Astrocyte (in vitro differentiated cells and primary cell): ENCODE results near the gene PEA15. TPM values are rescaled to one million over a fixed set of nuclear protein-coding genes. Genes with fewer than 3 reads are reported as not detected.

Experiments used
- DNase-seq: peaks from one replicate; pipeline ENCODE4 v3.0.0-alpha.2; 2010; ENCODE audit warnings: low read depth
- FAIRE-seq: peaks from 2 replicates; lab custom pipeline; 2011; peaks lifted over from hg19 to GRCh38; lab: Jason Lieb, UNC
- H2AFZ ChIP-seq: 2 replicates; pipeline ENCODE4 v1.6.0; 2012; ENCODE audit warnings: low read depth, low read length, inconsistent platforms
- H3K27ac ChIP-seq: 2 replicates; pipeline ENCODE4 v1.5.1; 2011; ENCODE audit warnings: low read depth, low read length, inconsistent platforms
- H3K27me3 ChIP-seq: 2 replicates; pipeline ENCODE4 v1.6.0; 2011; ENCODE audit warnings: low read length, inconsistent platforms; ENCODE audit not compliant: insufficient read depth
- H3K36me3 ChIP-seq: 2 replicates; pipeline ENCODE4 v1.5.1; 2011; ENCODE audit warnings: low read length, inconsistent platforms; ENCODE audit not compliant: insufficient read depth
- H3K4me1 ChIP-seq: 2 replicates; pipeline ENCODE4 v1.5.1; 2011; ENCODE audit warnings: low read length, inconsistent platforms; ENCODE audit not compliant: insufficient read depth
- H3K4me2 ChIP-seq: 2 replicates; pipeline ENCODE4 v1.6.0; 2012; ENCODE audit warnings: low read length, inconsistent platforms
- H3K4me3 ChIP-seq: 2 replicates; pipeline ENCODE4 v1.5.1; 2011; ENCODE audit warnings: low read depth, mild to moderate bottlenecking, low read length, inconsistent platforms; ENCODE audit not compliant: insufficient read depth
- H3K79me2 ChIP-seq: 2 replicates; pipeline ENCODE4 v1.6.0; 2012; ENCODE audit warnings: mild to moderate bottlenecking, low read length, inconsistent platforms; ENCODE audit not compliant: insufficient read depth
- H3K9ac ChIP-seq: 2 replicates; pipeline ENCODE4 v1.6.0; 2012; ENCODE audit warnings: mild to moderate bottlenecking, low read length, inconsistent platforms
- H3K9me3 ChIP-seq: 2 replicates; pipeline ENCODE4 v1.5.1; 2012; ENCODE audit warnings: low read depth, mild to moderate bottlenecking, low read length, inconsistent platforms; ENCODE audit not compliant: insufficient read depth
- H4K20me1 ChIP-seq: 2 replicates; pipeline ENCODE4 v1.6.0; 2012; ENCODE audit warnings: low read length, inconsistent platforms; ENCODE audit not compliant: insufficient read depth
- H3K27ac Mint-ChIP-seq: one replicate; pipeline ENCODE4 v1.8.0; 2021; ENCODE audit warnings: mild to moderate bottlenecking, mixed read lengths; ENCODE audit not compliant: unreplicated experiment
- H3K27me3 Mint-ChIP-seq: one replicate; pipeline ENCODE4 v1.8.0; 2021; ENCODE audit warnings: low read depth, mixed read lengths; ENCODE audit not compliant: unreplicated experiment
- H3K36me3 Mint-ChIP-seq: one replicate; pipeline ENCODE4 v1.8.0; 2021; ENCODE audit warnings: low read depth, mixed read lengths; ENCODE audit not compliant: unreplicated experiment
- H3K4me1 Mint-ChIP-seq: one replicate; pipeline ENCODE4 v1.8.0; 2021; ENCODE audit warnings: low read depth, mixed read lengths; ENCODE audit not compliant: unreplicated experiment
- H3K4me3 Mint-ChIP-seq: one replicate; pipeline ENCODE4 v1.8.0; 2021; ENCODE audit warnings: mild to moderate bottlenecking, moderate library complexity, mixed read lengths; ENCODE audit not compliant: unreplicated experiment
- H3K9me3 Mint-ChIP-seq: one replicate; pipeline ENCODE4 v1.8.0; 2021; ENCODE audit warnings: mild to moderate bottlenecking, mixed read lengths; ENCODE audit not compliant: unreplicated experiment
- EZH2 ChIP-seq: IDR thresholded peaks from 2 replicates; pipeline ENCODE4 v1.6.1; 2012; ENCODE audit warnings: mild to moderate bottlenecking, low read length, inconsistent platforms; ENCODE audit not compliant: insufficient read depth
- total RNA-seq: library from RNA; stranded (reverse); gene quantifications from 2 replicates; pipeline ENCODE4 v1.2.1, GENCODE V29; 2021
- TF ChIP-seq, protein P1 (sequence below): IDR thresholded peaks from 2 replicates; pipeline ENCODE4 v1.5.1; 2011; ENCODE audit warnings: low read depth, mild to moderate bottlenecking, inconsistent platforms, low read length, moderate library complexity; ENCODE audit not compliant: insufficient read depth

Gene PEA15
- total RNA-seq, 1 donor from 2014 or later = 470 TPM

DNA sequence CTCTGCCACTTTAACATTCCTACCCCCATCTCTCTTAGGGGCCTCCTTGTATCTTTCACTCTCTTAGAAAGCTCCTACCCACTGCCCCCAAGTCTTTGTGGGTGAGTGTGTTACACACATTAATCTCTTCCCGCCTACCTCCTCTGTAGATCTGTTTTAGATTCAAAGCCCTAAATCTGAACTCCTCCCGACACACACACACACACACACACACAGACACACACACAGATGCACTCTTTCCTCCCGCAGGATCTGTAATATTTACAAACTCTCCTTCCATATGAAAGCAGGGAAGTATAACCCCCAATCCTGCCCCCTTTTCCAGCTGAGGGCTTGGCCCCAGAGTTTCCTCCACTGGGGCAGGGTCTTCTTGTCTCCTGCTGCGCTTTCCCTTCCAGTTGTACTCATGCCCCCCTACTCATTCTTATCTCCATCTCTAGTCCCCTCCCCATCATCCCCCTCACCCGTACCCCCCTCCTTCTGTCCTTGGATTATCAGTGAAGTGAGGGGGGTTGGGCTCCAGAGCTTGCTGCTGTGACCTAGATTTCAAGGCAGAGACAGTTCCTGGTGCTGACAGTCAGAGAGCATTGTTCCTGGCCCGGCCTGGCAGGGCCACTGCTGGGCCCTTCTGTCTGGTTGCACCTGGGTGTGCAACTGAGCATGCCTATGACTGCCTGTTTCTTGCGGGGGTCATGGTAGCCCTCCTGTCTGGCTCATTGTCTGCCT lies 4.3 kb downstream of the PEA15 start:
- Mint-ChIP-seq H3K4me3 (peak overlapping the region; percentile 88), H3K27me3 (no peaks in the 10 kb centered on the region), H3K9me3 (no peaks in the 10 kb centered on the region), H3K36me3 (peaks cover 45% of the 10 kb centered on the region), H3K27ac (peak overlapping the region; percentile 84), H3K4me1 (peaks cover 71% of the 10 kb centered on the region)
- Histone ChIP-seq H3K9ac (peak overlapping the region; percentile 99), H2AFZ (no peak overlapping the region), H3K4me2 (peak overlapping the region; percentile 93), H3K79me2 (peaks cover 62% of the 10 kb centered on the region), H3K4me3 (peak overlapping the region; percentile 1), H4K20me1 (peaks cover 68% of the 10 kb centered on the region), H3K9me3 (no peaks in the 10 kb centered on the region), H3K36me3 (peaks cover 42% of the 10 kb centered on the region), H3K27ac (peak overlapping the region; percentile 36), H3K27me3 (no peaks in the 10 kb centered on the region), H3K4me1 (peaks cover 51% of the 10 kb centered on the region)
- DNase-seq = no peak
- FAIRE-seq = no peak
- TF ChIP-seq EZH2 = no peak

DNA sequence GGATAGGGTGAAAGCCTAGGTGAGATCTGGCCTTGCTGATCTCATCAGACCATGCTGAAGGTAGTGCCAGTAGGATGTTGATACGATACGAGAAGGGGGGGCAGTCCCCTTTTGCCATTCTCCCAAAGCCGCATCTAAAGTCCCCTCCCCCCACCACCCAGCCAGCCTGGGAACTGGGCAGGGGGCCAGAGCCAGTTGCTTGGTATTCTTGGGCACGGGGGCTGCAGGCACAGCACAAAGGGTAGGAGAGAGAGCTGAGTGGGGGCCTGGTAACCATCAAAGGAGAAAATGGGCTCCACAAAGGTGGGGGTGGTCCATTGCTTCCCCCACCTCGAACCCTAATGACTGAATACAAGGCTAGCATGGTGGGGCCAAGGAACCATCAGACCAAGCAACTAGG lies 5.4 kb downstream of the PEA15 start:
- peak overlapping the region; percentile 52 for H3K9ac ChIP-seq
- H3K79me2 ChIP-seq = peaks cover 59% of the 10 kb centered on the region
- FAIRE-seq = no peak
- H3K4me2 ChIP-seq = peak overlapping the region; percentile 55
- peak overlapping the region; percentile 1 for H3K4me3 ChIP-seq
- H3K27ac Mint-ChIP-seq = peak overlapping the region; percentile 34
- peak overlapping the region; percentile 88 for H3K4me3 Mint-ChIP-seq
- no peak overlapping the region for H3K27ac ChIP-seq
- peaks cover 75% of the 10 kb centered on the region for H3K4me1 Mint-ChIP-seq
- H3K27me3 ChIP-seq = no peaks in the 10 kb centered on the region
- no peaks in the 10 kb centered on the region for H3K9me3 ChIP-seq
- H3K27me3 Mint-ChIP-seq = no peaks in the 10 kb centered on the region
- no peak for DNase-seq
- H3K36me3 Mint-ChIP-seq = peaks cover 52% of the 10 kb centered on the region
- H3K4me1 ChIP-seq = peaks cover 48% of the 10 kb centered on the region
- H3K9me3 Mint-ChIP-seq = no peaks in the 10 kb centered on the region
- H4K20me1 ChIP-seq = peaks cover 77% of the 10 kb centered on the region
- H3K36me3 ChIP-seq = peaks cover 53% of the 10 kb centered on the region
- H2AFZ ChIP-seq = no peak overlapping the region
- TF ChIP-seq EZH2 = no peak
- TF ChIP-seq, protein P1, sequence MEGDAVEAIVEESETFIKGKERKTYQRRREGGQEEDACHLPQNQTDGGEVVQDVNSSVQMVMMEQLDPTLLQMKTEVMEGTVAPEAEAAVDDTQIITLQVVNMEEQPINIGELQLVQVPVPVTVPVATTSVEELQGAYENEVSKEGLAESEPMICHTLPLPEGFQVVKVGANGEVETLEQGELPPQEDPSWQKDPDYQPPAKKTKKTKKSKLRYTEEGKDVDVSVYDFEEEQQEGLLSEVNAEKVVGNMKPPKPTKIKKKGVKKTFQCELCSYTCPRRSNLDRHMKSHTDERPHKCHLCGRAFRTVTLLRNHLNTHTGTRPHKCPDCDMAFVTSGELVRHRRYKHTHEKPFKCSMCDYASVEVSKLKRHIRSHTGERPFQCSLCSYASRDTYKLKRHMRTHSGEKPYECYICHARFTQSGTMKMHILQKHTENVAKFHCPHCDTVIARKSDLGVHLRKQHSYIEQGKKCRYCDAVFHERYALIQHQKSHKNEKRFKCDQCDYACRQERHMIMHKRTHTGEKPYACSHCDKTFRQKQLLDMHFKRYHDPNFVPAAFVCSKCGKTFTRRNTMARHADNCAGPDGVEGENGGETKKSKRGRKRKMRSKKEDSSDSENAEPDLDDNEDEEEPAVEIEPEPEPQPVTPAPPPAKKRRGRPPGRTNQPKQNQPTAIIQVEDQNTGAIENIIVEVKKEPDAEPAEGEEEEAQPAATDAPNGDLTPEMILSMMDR = no peak

DNA sequence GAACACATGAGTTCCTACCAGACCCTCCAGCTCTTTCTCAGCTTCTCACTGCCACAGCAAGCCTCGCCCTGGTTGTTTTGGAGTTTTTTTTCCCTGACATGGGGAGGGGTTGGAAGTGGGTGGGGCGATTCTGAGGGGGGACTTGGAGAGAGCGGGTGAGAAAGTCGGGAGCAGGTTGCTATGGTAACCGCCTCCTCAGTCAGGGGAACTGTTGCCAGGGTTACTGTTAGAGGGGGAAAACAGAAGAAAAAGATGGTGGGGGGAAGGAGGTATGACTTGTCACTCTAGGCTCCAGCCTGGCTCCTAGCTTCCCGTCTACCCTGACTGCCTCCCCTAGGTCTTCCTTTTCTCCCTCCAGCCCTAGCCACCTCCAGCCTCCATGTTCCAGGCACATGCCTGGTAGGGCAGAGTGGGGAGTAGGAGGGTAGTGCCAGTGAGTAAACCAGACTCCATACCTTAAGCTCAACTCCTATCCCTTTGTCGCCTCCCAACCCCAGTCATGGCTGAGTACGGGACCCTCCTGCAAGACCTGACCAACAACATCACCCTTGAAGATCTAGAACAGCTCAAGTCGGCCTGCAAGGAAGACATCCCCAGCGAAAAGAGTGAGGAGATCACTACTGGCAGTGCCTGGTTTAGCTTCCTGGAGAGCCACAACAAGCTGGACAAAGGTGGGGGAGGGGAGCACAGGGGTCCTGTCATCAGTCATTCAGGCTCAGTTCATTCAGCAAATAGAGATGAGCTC lies 6.0 kb downstream of the PEA15 start:
- Histone ChIP-seq H3K36me3 (peaks cover 60% of the 10 kb centered on the region), H3K9me3 (no peaks in the 10 kb centered on the region), H3K4me3 (no peak overlapping the region), H2AFZ (no peak overlapping the region), H3K27me3 (no peaks in the 10 kb centered on the region), H3K79me2 (peaks cover 55% of the 10 kb centered on the region), H3K9ac (peak overlapping the region; percentile 52), H3K27ac (peak overlapping the region; percentile 54), H3K4me2 (peak overlapping the region; percentile 55), H4K20me1 (peaks cover 84% of the 10 kb centered on the region), H3K4me1 (peaks cover 48% of the 10 kb centered on the region)
- peak overlapping the region; percentile 23 for H3K27ac Mint-ChIP-seq
- H3K9me3 Mint-ChIP-seq = no peaks in the 10 kb centered on the region
- DNase-seq = no peak
- H3K4me1 Mint-ChIP-seq = peaks cover 82% of the 10 kb centered on the region
- FAIRE-seq = no peak
- H3K4me3 Mint-ChIP-seq = peak overlapping the region; percentile 18
- no peak for TF ChIP-seq EZH2
- TF ChIP-seq, protein P1 = no peak
- no peaks in the 10 kb centered on the region for H3K27me3 Mint-ChIP-seq
- H3K36me3 Mint-ChIP-seq = peaks cover 52% of the 10 kb centered on the region
